Right forelimb (tissue), 1 donor: ENCODE measurements around the gene BCAS4.

Experiments
- DNase-seq: peaks from one replicate; pipeline ENCODE4 v3.0.0-alpha.2; 2018

The BCAS4 gene

DNA sequence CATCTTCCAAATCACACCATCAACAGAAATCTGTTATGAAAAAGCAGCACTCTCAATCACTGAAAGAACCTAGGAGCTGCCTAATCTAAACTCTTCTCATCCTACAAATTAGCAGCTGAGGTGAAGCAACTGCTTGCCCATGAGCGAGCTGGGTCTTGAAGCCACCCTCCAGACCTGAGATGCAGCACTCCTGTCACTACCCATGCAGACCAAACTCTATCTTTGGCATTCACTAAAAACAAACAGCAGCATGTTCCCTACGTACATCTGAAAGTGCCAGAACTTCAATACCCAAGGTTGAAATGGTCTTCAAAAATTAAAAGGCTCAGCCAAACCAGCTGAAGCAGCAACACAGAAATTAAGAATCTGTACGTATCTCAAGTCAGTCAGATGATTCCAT lies 122.1 kb downstream of the BCAS4 start:
- DNase-seq: no peak

DNA sequence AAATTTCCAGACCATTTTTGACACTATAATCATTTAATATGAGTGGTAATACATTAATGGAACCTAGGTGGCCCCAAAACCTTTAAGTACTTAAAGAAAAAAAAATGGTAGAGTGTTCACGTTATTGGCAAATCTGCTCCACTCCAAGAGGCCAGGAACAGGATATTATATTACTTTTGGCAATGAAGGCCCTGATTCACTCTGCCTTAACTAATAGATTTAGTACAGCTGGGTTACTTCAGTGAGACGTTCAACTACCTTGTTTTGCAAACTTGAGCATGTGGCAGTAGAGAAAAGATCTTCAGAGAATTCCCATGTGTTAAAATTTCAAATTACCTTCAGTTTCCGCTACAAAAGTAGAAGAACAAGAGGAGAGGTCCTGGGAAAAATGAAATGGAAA lies 123.5 kb downstream of the BCAS4 start:
- no peak for DNase-seq

DNA sequence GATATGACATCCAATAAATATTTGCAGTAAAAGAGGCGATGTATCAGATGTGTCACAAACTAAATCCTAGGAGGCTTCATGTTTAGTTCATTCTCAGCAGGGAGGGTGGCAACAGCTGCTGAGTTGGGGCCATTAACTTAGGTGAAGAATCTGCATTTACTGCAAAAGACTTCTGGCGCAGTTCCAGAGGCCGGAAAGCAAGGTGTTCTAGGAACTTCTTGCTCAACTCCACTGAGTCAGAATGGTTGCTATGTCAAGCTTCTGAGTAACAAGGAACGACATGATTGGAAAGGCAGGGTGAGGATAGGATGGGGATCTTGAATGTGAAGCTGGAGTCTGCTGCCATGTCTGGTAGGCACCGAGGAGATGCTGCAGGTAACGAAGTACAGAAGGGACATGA lies 124.7 kb downstream of the BCAS4 start:
- no peak for DNase-seq

DNA sequence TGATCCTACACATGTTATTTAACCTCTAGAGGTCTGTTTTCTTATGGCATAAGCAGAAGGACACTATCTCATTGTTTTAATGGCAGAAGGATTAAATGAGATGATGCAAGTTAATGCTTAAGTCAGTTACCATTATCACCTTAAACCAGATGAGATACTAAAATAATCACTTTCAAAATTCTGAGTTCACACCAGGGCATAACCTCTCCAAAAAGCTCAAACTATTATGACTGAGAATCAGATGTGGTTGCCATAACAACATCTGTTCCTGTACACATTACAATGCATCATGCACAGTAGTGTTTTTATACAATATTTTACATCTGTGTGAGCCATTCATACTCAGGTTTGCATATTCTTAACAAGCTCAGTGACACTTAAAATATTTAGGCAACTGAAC lies 126.1 kb downstream of the BCAS4 start:
- DNase-seq: no peak

DNA sequence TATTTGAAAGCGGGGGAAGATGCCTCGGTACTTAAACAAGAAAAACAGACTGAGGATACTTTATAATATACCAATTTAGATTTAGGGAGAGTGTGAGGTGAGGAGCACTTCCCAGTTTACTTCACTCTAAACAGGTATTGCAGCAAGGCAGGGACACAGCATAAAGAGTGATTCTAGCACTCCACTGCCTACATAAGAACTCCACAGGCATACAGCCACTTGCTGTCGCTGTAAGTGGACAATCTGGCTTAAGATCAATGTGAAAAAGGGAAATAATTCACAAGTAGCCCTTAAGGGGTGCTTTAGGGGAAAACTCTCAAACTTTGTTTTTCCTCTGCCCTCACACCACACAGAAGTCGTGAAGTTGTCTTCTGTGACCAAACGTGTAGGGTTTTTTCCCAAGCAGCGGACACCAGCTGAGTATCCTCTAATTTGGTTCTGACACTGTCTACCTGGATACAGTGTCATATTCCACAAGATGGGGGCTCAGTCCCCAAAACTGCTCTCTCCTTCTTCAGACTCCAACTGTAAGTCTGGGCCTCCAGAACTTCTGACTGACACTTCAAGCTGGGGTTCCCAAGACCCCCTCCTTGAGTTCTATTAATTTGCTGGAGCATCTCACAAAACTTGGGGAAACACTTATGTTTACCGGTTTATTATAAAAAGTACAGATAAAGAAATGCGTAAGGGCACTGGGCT lies 127.1 kb downstream of the BCAS4 start:
- DNase-seq: no peak

DNA sequence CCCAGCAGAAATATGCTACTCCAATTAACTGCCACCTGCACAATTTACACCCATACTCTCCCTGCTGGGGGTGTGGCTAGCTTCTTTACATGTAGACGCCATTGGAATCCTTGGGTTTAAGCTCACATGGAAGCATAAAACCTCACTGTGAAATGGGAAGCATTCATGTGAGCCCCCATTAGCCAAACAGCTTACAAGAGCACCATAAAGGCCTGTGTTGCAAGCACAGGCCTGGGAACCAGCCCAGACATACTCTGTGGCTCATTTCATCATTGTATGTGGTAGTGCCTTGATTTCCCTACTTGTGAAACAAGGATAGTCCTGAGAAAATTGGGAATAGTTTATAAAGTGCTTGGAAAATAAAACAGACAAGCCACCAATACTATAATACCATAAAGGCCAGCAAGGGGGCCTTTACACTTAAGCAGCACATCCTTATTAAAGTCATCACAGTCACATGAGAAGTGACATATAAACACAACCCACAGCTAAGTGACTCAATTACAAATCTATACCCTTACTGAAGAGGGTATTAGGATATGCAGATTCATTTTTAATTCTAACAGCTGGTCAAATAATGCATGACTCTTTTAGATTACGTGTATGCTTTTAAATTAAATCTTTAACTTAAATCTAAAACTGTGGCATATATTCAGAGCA lies 129.5 kb downstream of the BCAS4 start:
- no peak for DNase-seq

DNA sequence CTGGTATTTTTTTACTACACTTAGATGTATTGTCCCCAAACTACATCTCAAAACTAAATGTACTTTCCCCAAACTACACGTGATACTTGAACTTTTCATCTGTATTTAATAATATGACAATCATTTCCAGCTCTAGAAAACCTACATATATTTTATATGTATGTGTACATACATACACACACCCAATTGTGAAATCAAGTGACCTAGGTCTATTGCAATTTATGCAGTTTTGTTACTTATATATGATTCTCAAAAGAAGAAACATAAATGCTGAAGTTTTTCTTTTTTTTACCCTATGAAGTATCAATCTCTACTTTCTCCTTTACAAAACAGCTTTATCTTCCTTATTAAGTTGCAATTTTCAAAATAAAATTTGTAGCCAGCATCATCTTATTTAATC lies 131.7 kb downstream of the BCAS4 start:
- DNase-seq: no peak
